OCI-M2 (cell line): ENCODE results near the gene OR4D1.

Experiments used
- DNase-seq: peaks from one replicate; lab custom pipeline; 2025; ENCODE audit not compliant: unreplicated experiment; lab: John Stamatoyannopoulos, UW

OR4D1 gene

DNA sequence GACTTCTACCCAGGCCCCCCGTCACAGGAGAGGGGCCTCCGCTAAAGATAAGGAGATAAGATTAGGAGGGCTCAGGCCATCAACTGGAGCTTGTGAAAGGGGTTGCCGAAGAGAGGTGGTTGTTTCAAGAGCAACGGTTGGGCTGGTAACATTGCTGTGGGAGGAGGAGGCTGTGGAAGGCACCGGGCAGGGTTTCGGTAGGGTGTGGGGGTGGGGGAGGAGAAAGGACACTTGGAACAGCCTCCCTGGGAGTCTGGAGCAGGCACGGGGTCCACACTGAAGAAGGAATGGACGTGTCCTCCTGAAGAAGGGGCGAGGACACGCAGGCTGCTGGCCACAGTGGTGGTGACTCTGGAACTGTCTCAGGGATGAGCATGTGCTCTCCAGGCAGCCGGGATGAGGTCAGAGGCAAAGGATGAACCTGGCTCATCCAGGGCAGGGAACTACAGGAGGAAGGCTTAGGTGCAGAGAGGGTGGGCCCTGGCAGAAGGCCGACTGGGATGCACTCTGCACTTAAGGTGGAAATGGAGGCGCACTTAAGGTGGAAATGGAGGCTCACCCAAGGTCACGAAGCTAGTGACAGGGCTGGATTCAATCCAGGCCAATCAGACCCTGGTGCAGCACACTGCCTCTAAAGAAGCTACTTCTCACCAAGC lies 43.2 kb downstream of the OR4D1 start:
- no peak for DNase-seq

DNA sequence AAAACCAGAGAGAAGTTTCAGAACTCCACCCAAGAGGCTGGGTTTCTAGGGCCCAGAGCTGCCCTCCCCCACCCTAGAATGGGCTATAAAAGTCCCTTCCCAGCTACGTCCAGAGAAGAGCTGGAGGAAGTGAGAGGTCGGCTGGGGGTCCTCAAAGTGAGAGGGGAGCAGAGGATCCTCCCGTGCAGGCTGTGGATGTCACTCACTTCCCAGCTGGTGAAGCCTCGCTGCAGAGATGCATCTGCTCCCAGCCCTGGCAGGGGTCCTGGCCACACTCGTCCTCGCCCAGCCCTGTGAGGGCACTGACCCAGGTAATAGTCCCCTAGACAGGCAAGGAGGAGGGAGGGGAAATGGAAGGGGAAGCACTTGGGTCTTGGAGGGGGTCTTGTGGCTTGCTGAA lies 44.4 kb downstream of the OR4D1 start, which contains the start of gene EPX:
EPX (plus strand) TSS at position 115 of the 400 bp plus-strand sequence; CDS start at position 236, 121 bp downstream.
- no peak for DNase-seq

DNA sequence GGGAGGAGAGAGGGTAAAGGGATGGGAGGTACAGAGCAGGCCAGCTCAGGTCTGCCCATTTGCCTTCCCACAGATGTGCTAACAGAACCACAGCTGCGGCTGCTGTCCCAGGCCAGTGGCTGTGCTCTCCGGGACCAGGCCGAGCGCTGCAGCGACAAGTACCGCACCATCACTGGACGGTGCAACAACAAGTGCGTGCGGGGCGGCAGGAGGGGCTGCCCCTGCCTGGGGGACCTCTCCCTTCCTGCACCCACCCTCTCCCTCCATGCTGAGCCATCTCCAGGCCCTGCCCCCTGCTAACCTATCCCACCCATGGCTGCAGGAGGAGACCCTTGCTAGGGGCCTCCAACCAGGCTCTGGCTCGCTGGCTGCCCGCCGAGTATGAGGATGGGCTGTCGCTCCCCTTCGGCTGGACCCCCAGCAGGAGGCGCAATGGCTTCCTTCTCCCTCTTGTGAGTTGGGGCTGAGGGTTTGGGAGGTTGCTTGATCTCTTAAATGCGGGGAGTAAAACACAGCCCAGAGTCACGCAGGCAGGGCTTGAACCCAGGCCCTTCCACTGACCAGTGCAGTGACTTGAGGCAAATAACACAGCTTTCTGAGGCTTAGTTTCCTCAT lies 45.6 kb downstream of the OR4D1 start:
- no peak for DNase-seq

DNA sequence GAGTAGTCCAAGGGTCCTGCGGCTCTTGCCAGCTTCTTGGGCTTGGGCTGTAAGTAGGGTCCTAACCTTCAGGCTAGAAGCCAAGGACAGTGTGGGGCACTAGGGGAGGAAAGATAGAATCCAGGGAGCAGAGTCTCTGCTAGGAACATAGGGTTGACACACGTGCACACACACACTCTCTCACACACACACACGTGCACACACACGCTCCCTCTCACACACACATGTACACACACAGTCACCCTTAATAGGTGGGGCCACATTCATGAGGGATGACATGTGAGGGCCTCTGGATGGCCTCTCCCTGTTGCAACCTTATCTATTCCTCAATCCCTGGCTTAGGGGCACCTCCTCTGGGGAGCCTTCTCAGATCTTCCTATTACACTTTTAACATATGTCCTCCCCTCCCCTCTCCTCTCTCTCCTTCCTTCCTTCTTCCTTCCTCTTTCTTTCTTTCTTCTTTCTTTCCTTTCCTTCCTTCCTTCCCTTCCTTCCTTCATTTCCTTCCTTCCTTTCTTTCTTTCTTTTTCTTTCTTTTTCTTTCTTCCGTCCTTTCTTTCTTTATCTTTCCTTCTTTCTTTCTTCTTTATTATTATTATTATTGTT lies 47.4 kb downstream of the OR4D1 start:
- DNase-seq: no peak

DNA sequence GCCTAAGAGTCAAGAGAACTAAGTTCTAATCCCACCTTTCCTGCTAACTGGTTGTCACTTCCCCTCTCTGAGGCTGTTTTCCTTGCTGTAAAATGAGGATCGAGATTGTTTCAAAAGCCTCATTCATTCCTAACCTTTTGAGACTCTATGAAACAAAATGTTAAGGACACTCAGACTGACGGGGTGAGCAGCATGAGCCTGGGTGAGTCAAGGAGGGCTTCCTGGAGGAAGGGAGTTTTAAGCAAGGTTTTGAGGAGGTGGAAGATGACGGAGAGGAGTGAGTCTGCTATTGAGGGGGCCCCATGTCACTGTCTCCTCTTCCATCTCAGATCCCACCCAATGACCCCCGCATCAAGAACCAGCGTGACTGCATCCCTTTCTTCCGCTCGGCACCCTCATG lies 48.4 kb downstream of the OR4D1 start:
- DNase-seq: no peak

DNA sequence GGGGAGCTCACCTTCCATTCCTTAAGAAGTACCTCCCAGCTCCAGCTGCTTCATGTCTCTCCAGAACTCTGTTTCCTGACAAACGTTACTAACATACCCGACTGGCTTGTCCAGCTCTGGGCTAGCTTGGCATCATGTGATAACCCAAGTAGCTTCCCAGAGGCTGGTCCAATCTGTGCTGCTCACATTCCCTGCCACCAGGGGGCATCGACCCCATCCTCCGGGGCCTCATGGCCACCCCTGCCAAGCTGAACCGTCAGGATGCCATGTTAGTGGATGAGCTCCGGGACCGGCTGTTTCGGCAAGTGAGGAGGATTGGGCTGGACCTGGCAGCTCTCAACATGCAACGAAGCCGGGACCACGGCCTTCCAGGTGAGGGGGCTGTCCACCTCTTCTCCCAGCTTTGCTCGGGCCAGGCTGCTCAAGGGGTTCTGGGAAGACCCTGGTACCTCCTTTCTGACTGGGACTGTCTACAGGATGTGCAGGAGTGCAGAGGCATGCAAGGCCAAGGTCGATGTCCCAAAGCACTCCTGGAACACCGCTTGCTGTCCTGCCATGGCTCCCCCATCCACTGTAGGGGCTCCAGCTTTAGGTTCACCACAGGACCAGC lies 51.9 kb downstream of the OR4D1 start:
- DNase-seq: no peak

DNA sequence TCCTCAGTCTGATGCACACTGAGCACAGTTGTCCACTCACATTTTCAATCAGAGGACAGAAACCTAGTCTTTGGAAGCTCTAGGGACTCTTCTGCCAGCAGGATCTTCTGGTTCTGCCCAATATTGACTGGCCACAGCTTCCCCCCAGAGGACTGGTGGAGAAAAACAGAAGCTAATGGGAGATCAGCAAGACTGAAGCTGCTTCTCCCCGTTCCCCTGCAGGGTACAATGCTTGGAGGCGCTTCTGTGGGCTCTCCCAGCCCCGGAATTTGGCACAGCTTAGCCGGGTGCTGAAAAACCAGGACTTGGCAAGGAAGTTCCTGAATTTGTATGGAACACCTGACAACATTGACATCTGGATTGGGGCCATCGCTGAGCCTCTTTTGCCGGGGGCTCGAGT lies 54.7 kb downstream of the OR4D1 start:
- no peak for DNase-seq

DNA sequence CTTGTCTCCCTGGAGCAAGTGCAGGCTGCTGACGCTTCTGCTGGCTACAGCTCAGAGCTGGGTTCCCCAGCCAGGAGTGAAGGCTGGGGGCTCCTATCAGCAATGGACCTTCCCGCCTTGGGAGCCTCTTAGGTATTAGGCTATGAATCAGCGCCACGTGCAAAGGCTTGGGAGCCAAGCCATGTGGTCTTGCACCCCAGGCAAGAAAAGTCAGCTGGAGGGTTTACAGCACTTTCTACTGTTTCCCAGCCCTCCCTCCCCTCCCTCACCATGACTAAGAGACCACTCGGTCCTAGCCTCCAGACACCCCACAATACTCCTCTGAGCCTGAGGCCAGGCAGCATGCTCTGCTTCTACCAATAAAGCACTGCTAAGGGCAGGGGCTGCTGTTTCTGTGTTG lies 56.6 kb downstream of the OR4D1 start:
- no peak for DNase-seq

DNA sequence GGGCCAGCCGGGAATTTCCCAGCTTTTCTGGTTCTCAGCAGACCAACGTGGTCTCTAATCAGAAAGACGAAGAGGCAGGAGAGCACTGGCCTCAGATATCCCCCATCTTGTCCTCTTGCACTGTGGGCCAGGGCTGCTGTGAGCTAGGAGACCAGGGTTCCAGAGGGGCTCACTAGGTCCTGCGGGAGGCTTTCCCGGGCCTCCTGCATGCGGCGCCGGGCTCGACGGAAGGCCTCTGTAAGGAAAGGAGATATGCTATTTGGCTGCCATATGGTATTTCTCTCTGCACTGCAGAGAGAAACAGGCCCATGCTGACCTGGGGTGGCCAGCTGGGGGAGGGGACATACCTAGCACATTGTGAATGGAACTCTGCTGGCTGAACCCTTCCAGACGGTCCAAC lies 57.8 kb downstream of the OR4D1 start:
- no peak for DNase-seq

DNA sequence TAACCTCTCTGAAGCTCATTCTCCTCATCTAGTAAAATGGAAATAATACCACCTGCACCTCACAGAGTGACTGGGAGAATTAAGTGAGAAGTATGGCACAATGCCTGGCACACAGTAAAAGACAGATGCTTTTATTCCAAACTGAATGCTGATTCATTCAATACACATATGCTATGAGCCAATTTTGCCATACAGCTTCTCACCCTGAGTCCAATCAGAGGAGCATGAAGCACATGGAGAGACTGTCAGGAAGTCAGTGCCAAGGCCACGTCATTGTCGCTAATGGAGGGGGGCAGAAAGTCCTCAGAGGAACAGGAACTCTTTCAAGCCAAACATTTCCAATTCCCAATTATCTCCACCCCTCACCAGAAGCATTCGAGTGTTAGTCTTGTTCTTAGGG lies 59.3 kb downstream of the OR4D1 start:
- no peak for DNase-seq

DNA sequence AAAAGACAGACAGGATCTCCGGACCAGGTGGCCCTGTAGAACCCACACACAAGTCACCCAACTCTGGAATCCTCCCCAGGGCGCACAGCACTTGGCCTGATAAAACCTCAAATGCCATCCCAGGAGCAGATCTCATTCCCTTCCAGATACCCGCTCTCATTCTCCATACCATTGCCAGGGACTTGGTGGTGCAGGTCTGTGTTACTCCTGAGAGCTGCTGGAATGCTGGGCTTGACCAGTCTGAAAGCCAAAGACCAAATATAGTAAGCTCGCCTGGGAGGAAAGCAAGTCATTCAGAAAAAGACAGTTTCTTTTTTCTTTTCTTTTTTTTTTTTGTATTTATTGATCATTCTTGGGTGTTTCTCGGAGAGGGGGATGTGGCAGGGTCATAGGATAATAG lies 60.2 kb downstream of the OR4D1 start:
- no peak for DNase-seq
